Astrocyte (in vitro differentiated cells and primary cell): ENCODE measurements around the gene ADGRD2. TPM values are rescaled to one million over a fixed set of nuclear protein-coding genes. Genes with fewer than 3 reads are reported as not detected.

Experiments
- DNase-seq: peaks from one replicate; pipeline ENCODE4 v3.0.0-alpha.2; 2010; ENCODE audit warnings: low read depth
- FAIRE-seq: peaks from 2 replicates; lab custom pipeline; 2011; peaks lifted over from hg19 to GRCh38; lab: Jason Lieb, UNC
- H2AFZ ChIP-seq: 2 replicates; pipeline ENCODE4 v1.6.0; 2012; ENCODE audit warnings: low read depth, low read length, inconsistent platforms
- H3K27ac ChIP-seq: 2 replicates; pipeline ENCODE4 v1.5.1; 2011; ENCODE audit warnings: low read depth, low read length, inconsistent platforms
- H3K27me3 ChIP-seq: 2 replicates; pipeline ENCODE4 v1.6.0; 2011; ENCODE audit warnings: low read length, inconsistent platforms; ENCODE audit not compliant: insufficient read depth
- H3K36me3 ChIP-seq: 2 replicates; pipeline ENCODE4 v1.5.1; 2011; ENCODE audit warnings: low read length, inconsistent platforms; ENCODE audit not compliant: insufficient read depth
- H3K4me1 ChIP-seq: 2 replicates; pipeline ENCODE4 v1.5.1; 2011; ENCODE audit warnings: low read length, inconsistent platforms; ENCODE audit not compliant: insufficient read depth
- H3K4me2 ChIP-seq: 2 replicates; pipeline ENCODE4 v1.6.0; 2012; ENCODE audit warnings: low read length, inconsistent platforms
- H3K4me3 ChIP-seq: 2 replicates; pipeline ENCODE4 v1.5.1; 2011; ENCODE audit warnings: low read depth, mild to moderate bottlenecking, low read length, inconsistent platforms; ENCODE audit not compliant: insufficient read depth
- H3K79me2 ChIP-seq: 2 replicates; pipeline ENCODE4 v1.6.0; 2012; ENCODE audit warnings: mild to moderate bottlenecking, low read length, inconsistent platforms; ENCODE audit not compliant: insufficient read depth
- H3K9ac ChIP-seq: 2 replicates; pipeline ENCODE4 v1.6.0; 2012; ENCODE audit warnings: mild to moderate bottlenecking, low read length, inconsistent platforms
- H3K9me3 ChIP-seq: 2 replicates; pipeline ENCODE4 v1.5.1; 2012; ENCODE audit warnings: low read depth, mild to moderate bottlenecking, low read length, inconsistent platforms; ENCODE audit not compliant: insufficient read depth
- H4K20me1 ChIP-seq: 2 replicates; pipeline ENCODE4 v1.6.0; 2012; ENCODE audit warnings: low read length, inconsistent platforms; ENCODE audit not compliant: insufficient read depth
- H3K27ac Mint-ChIP-seq: one replicate; pipeline ENCODE4 v1.8.0; 2021; ENCODE audit warnings: mild to moderate bottlenecking, mixed read lengths; ENCODE audit not compliant: unreplicated experiment
- H3K27me3 Mint-ChIP-seq: one replicate; pipeline ENCODE4 v1.8.0; 2021; ENCODE audit warnings: low read depth, mixed read lengths; ENCODE audit not compliant: unreplicated experiment
- H3K36me3 Mint-ChIP-seq: one replicate; pipeline ENCODE4 v1.8.0; 2021; ENCODE audit warnings: low read depth, mixed read lengths; ENCODE audit not compliant: unreplicated experiment
- H3K4me1 Mint-ChIP-seq: one replicate; pipeline ENCODE4 v1.8.0; 2021; ENCODE audit warnings: low read depth, mixed read lengths; ENCODE audit not compliant: unreplicated experiment
- H3K4me3 Mint-ChIP-seq: one replicate; pipeline ENCODE4 v1.8.0; 2021; ENCODE audit warnings: mild to moderate bottlenecking, moderate library complexity, mixed read lengths; ENCODE audit not compliant: unreplicated experiment
- H3K9me3 Mint-ChIP-seq: one replicate; pipeline ENCODE4 v1.8.0; 2021; ENCODE audit warnings: mild to moderate bottlenecking, mixed read lengths; ENCODE audit not compliant: unreplicated experiment
- EZH2 ChIP-seq: IDR thresholded peaks from 2 replicates; pipeline ENCODE4 v1.6.1; 2012; ENCODE audit warnings: mild to moderate bottlenecking, low read length, inconsistent platforms; ENCODE audit not compliant: insufficient read depth
- total RNA-seq: library from RNA; stranded (reverse); gene quantifications from 2 replicates; pipeline ENCODE4 v1.2.1, GENCODE V29; 2021
- TF ChIP-seq, protein P1 (sequence below): IDR thresholded peaks from 2 replicates; pipeline ENCODE4 v1.5.1; 2011; ENCODE audit warnings: low read depth, mild to moderate bottlenecking, inconsistent platforms, low read length, moderate library complexity; ENCODE audit not compliant: insufficient read depth

The ADGRD2 gene
- total RNA-seq, 1 donor from 2014 or later, result not detected

GRCh38 chr9:124479371-124479770 is 29.1 kb downstream of the ADGRD2 start:
- TF ChIP-seq, protein P1, sequence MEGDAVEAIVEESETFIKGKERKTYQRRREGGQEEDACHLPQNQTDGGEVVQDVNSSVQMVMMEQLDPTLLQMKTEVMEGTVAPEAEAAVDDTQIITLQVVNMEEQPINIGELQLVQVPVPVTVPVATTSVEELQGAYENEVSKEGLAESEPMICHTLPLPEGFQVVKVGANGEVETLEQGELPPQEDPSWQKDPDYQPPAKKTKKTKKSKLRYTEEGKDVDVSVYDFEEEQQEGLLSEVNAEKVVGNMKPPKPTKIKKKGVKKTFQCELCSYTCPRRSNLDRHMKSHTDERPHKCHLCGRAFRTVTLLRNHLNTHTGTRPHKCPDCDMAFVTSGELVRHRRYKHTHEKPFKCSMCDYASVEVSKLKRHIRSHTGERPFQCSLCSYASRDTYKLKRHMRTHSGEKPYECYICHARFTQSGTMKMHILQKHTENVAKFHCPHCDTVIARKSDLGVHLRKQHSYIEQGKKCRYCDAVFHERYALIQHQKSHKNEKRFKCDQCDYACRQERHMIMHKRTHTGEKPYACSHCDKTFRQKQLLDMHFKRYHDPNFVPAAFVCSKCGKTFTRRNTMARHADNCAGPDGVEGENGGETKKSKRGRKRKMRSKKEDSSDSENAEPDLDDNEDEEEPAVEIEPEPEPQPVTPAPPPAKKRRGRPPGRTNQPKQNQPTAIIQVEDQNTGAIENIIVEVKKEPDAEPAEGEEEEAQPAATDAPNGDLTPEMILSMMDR, result no peak
- no peak for TF ChIP-seq EZH2
- Histone ChIP-seq H3K4me1 (peaks cover 4% of the 10 kb centered on the region), H3K27ac (no peak overlapping the region), H3K27me3 (peaks cover 30% of the 10 kb centered on the region), H3K79me2 (no peaks in the 10 kb centered on the region), H3K4me2 (no peak overlapping the region), H3K9ac (no peak overlapping the region), H3K9me3 (no peaks in the 10 kb centered on the region), H4K20me1 (no peaks in the 10 kb centered on the region), H3K36me3 (no peaks in the 10 kb centered on the region), H2AFZ (no peak overlapping the region), H3K4me3 (no peak overlapping the region)
- H3K27me3 Mint-ChIP-seq, result peaks cover 47% of the 10 kb centered on the region
- no peak for DNase-seq
- H3K4me1 Mint-ChIP-seq, result no peaks in the 10 kb centered on the region
- peaks cover 3% of the 10 kb centered on the region for H3K36me3 Mint-ChIP-seq
- FAIRE-seq, result no peak
- H3K27ac Mint-ChIP-seq, result no peak overlapping the region
- peaks cover 4% of the 10 kb centered on the region for H3K9me3 Mint-ChIP-seq
- no peak overlapping the region for H3K4me3 Mint-ChIP-seq

DNA sequence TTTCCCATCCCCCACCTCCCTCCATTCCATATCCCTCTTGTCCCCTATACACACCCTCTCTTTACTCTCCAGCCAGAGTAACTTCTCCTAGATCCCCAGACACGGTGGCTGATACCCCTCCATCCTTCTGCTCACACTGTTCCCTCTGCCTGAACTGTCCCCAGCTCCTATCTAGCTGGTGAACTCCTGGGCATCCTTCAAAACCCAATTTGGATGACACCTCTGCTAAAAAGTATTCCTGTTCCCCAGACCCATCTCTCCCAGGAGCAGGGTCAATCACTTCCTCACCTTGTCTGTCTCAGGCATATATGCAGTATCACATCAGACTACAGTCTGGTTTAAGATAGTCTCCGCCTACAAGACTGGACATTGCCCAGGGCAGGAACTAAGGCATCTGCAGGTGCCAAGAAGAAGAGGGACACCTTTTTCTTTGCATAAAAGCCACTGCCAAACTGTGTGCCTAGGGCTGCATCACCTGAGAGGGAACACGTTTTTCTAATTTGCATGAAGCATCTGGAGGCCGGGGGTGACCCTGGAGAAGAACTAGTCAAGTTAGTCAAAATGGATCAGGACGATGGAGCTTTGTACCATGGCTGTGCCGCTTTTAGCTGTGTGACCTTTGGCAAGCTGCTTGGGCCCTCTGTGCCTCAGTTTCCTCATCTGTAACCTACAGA is 29.8 kb downstream of the ADGRD2 start:
- Histone ChIP-seq H3K4me2 (no peak overlapping the region), H3K79me2 (no peaks in the 10 kb centered on the region), H3K27ac (no peak overlapping the region), H3K36me3 (no peaks in the 10 kb centered on the region), H3K4me3 (no peak overlapping the region), H4K20me1 (no peaks in the 10 kb centered on the region), H3K9me3 (no peaks in the 10 kb centered on the region), H3K9ac (no peak overlapping the region), H3K4me1 (peaks cover 4% of the 10 kb centered on the region), H2AFZ (no peak overlapping the region), H3K27me3 (peaks cover 30% of the 10 kb centered on the region)
- Mint-ChIP-seq H3K4me1 (no peaks in the 10 kb centered on the region), H3K36me3 (peaks cover 3% of the 10 kb centered on the region), H3K27ac (no peak overlapping the region), H3K4me3 (no peak overlapping the region), H3K27me3 (peaks cover 44% of the 10 kb centered on the region), H3K9me3 (peaks cover 4% of the 10 kb centered on the region)
- FAIRE-seq, result no peak
- no peak for TF ChIP-seq EZH2
- TF ChIP-seq, protein P1, result no peak
- DNase-seq, result no peak

- Histone ChIP-seq H3K27ac (no peak overlapping the region), H3K79me2 (no peaks in the 10 kb centered on the region), H3K9ac (no peak overlapping the region), H3K4me1 (peaks cover 4% of the 10 kb centered on the region), H3K4me2 (no peak overlapping the region), H3K36me3 (no peaks in the 10 kb centered on the region), H3K9me3 (no peaks in the 10 kb centered on the region), H4K20me1 (no peaks in the 10 kb centered on the region), H3K4me3 (no peak overlapping the region), H2AFZ (no peak overlapping the region), H3K27me3 (peaks cover 34% of the 10 kb centered on the region)
- H3K4me1 Mint-ChIP-seq, result no peaks in the 10 kb centered on the region
- peaks cover 45% of the 10 kb centered on the region for H3K27me3 Mint-ChIP-seq
- DNase-seq (no peak), FAIRE-seq (no peak)
- peaks cover 4% of the 10 kb centered on the region for H3K9me3 Mint-ChIP-seq
- TF ChIP-seq, protein P1, result peak; percentile 26
- TF ChIP-seq EZH2, result no peak
- H3K4me3 Mint-ChIP-seq, result no peak overlapping the region
- no peak overlapping the region for H3K27ac Mint-ChIP-seq
- peaks cover 3% of the 10 kb centered on the region for H3K36me3 Mint-ChIP-seq
These were observed 30.4 kb downstream of the ADGRD2 start for GRCh38 chr9:124480621-124480981.
